ENCODE measurements around the gene TSPAN13.
"Not testable (repeated sequence)": the region's sequence is repeated elsewhere in the genome, so short reads cannot be mapped to it uniquely, and the experiment has no call there.

Gene TSPAN13

GRCh38 chr7:16765436-16765859 lies 11.9 kb downstream of the TSPAN13 start:
- no peak for DNase-seq (ENCODE audit: extremely low spot score)
- CTCF ChIA-PET, result interaction anchor here (0.7 kb wide), 1 partner anchor 21 kb away, joined by 4 read pairs; no protein-coding TSS in a partner anchor
- POLR2A ChIA-PET, result no interaction called here
- TF ChIP-seq FOXK2 (IDR thresholded peaks at IDR 0.05), result no peak
- TF ChIP-seq SUZ12 (IDR thresholded peaks at IDR 0.05), result no peak
- no peak for TF ChIP-seq NFRKB (IDR thresholded peaks at IDR 0.05)

- POLR2A ChIA-PET, result interaction anchor here (1.7 kb wide), 1 partner anchor 16 kb away, joined by 10 read pairs; the partner anchor contains the start of gene TSPAN13
- CTCF ChIA-PET; DNase-seq (ENCODE audit: extremely low spot score): not testable (repeated sequence)
These were observed 16.4 kb downstream of the TSPAN13 start for GRCh38 chr7:16769994-16770393.

- ChIA-PET POLR2A (interaction anchor here (1.7 kb wide), 1 partner anchor 17 kb away, joined by 10 read pairs; the partner anchor contains the start of gene TSPAN13), CTCF (interaction anchor here (0.9 kb wide), 1 partner anchor 31 kb away, joined by 3 read pairs; no protein-coding TSS in a partner anchor)
- TF ChIP-seq CTBP1 (IDR thresholded peaks at IDR 0.05; ENCODE audit: borderline replicate concordance) (no peak), PKNOX1 (IDR thresholded peaks at IDR 0.05) (peak; percentile 48; the same call in 1 of the 2 replicates)
These were observed 17.2 kb downstream of the TSPAN13 start for GRCh38 chr7:16770657-16771329.

GRCh38 chr7:16773326-16773725 lies 19.8 kb downstream of the TSPAN13 start:
- POLR2A ChIA-PET, result no interaction called here
- DNase-seq (ENCODE audit: extremely low spot score), result no peak
- CTCF ChIA-PET, result interaction anchor here (0.6 kb wide), 1 partner anchor 9 kb away, joined by 4 read pairs; no protein-coding TSS in a partner anchor
- TF ChIP-seq ZNF384 (IDR thresholded peaks at IDR 0.05), result no peak
- no peak for TF ChIP-seq TARDBP (IDR thresholded peaks at IDR 0.05)
- TF ChIP-seq SUZ12 (IDR thresholded peaks at IDR 0.05), result no peak
- no peak for TF ChIP-seq BHLHE40 (IDR thresholded peaks at IDR 0.05; ENCODE audit: borderline replicate concordance)
- no peak for TF ChIP-seq FOXK2 (IDR thresholded peaks at IDR 0.05)
- TF ChIP-seq SP1 (IDR thresholded peaks at IDR 0.05), result no peak
- no peak for TF ChIP-seq ARNT (IDR thresholded peaks at IDR 0.05)
- TF ChIP-seq CTBP1 (IDR thresholded peaks at IDR 0.05; ENCODE audit: borderline replicate concordance), result no peak
- TF ChIP-seq L3MBTL2 (conservative IDR thresholded peaks at IDR 0.05), result no peak
- TF ChIP-seq FOXA1 (IDR thresholded peaks at IDR 0.05), result no peak
- TF ChIP-seq HDGF (IDR thresholded peaks at IDR 0.05; ENCODE audit: borderline replicate concordance), result no peak
- TF ChIP-seq PKNOX1 (IDR thresholded peaks at IDR 0.05), result no peak
- TF ChIP-seq ELF4 (IDR thresholded peaks at IDR 0.05), result no peak
- no peak for TF ChIP-seq LEF1 (IDR thresholded peaks at IDR 0.05; ENCODE audit: borderline replicate concordance)
- no peak for TF ChIP-seq NFRKB (IDR thresholded peaks at IDR 0.05)
- no peak for TF ChIP-seq FOXM1 (IDR thresholded peaks at IDR 0.05; ENCODE audit: borderline replicate concordance)

More at GRCh38 chr7:16770657-16771329, 17.2 kb downstream of the TSPAN13 start:
- DNase-seq (ENCODE audit: extremely low spot score), result no peak

- TF ChIP-seq PKNOX1 (IDR thresholded peaks at IDR 0.05) (no peak), FOXK2 (IDR thresholded peaks at IDR 0.05) (no peak), FOXA1 (IDR thresholded peaks at IDR 0.05) (no peak), ZNF384 (IDR thresholded peaks at IDR 0.05) (no peak), L3MBTL2 (conservative IDR thresholded peaks at IDR 0.05) (no peak), TARDBP (IDR thresholded peaks at IDR 0.05) (no peak), BHLHE40 (IDR thresholded peaks at IDR 0.05; ENCODE audit: borderline replicate concordance) (no peak), ARNT (IDR thresholded peaks at IDR 0.05) (no peak), HDGF (IDR thresholded peaks at IDR 0.05; ENCODE audit: borderline replicate concordance) (no peak), SUZ12 (IDR thresholded peaks at IDR 0.05) (no peak), FOXM1 (IDR thresholded peaks at IDR 0.05; ENCODE audit: borderline replicate concordance) (no peak), ELF4 (IDR thresholded peaks at IDR 0.05) (no peak), LEF1 (IDR thresholded peaks at IDR 0.05; ENCODE audit: borderline replicate concordance) (no peak), NFRKB (IDR thresholded peaks at IDR 0.05) (no peak), CTBP1 (IDR thresholded peaks at IDR 0.05; ENCODE audit: borderline replicate concordance) (no peak), SP1 (IDR thresholded peaks at IDR 0.05) (no peak)
- no peak for DNase-seq (ENCODE audit: extremely low spot score)
- CTCF ChIA-PET, result interaction anchor here (0.6 kb wide), 2 partner anchors 9 to 55 kb away, joined by 3 to 4 read pairs; no protein-coding TSS in a partner anchor
- POLR2A ChIA-PET, result no interaction called here
These were observed 20.3 kb downstream of the TSPAN13 start for GRCh38 chr7:16773884-16774283.

- DNase-seq (ENCODE audit: extremely low spot score), result no peak
- ChIA-PET CTCF (interaction anchor here (0.6 kb wide), 1 partner anchor 54 kb away, joined by 3 read pairs; no protein-coding TSS in a partner anchor), POLR2A (no interaction called here)
- TF ChIP-seq SP1 (IDR thresholded peaks at IDR 0.05) (no peak), FOXM1 (IDR thresholded peaks at IDR 0.05; ENCODE audit: borderline replicate concordance) (no peak)
These were observed 20.7 kb downstream of the TSPAN13 start for GRCh38 chr7:16774294-16774693.

- POLR2A ChIA-PET, result interaction anchor here (1.2 kb wide), 1 partner anchor 21 kb away, joined by 3 read pairs; the partner anchor contains the start of gene TSPAN13
- TF ChIP-seq ELF4 (IDR thresholded peaks at IDR 0.05), result no peak
- TF ChIP-seq FOXK2 (IDR thresholded peaks at IDR 0.05), result no peak
- no peak for TF ChIP-seq PKNOX1 (IDR thresholded peaks at IDR 0.05)
- no peak for TF ChIP-seq NFRKB (IDR thresholded peaks at IDR 0.05)
- TF ChIP-seq L3MBTL2 (conservative IDR thresholded peaks at IDR 0.05), result no peak
- no peak for TF ChIP-seq LEF1 (IDR thresholded peaks at IDR 0.05; ENCODE audit: borderline replicate concordance)
- no peak for TF ChIP-seq ZNF384 (IDR thresholded peaks at IDR 0.05)
- no peak for TF ChIP-seq TARDBP (IDR thresholded peaks at IDR 0.05)
- TF ChIP-seq SP1 (IDR thresholded peaks at IDR 0.05), result no peak
- TF ChIP-seq BHLHE40 (IDR thresholded peaks at IDR 0.05; ENCODE audit: borderline replicate concordance), result no peak
- no peak for TF ChIP-seq SUZ12 (IDR thresholded peaks at IDR 0.05)
- TF ChIP-seq FOXM1 (IDR thresholded peaks at IDR 0.05; ENCODE audit: borderline replicate concordance), result no peak
- TF ChIP-seq HDGF (IDR thresholded peaks at IDR 0.05; ENCODE audit: borderline replicate concordance), result no peak
- CTCF ChIA-PET, result no interaction called here
- DNase-seq (ENCODE audit: extremely low spot score), result no peak
These were observed 21.4 kb downstream of the TSPAN13 start for GRCh38 chr7:16774986-16775385.
